ENCODE data around the gene DHRS3. TPM values are rescaled to one million over a fixed set of nuclear protein-coding genes. Genes with fewer than 3 reads are reported as not detected.
A peak's percentile ranks its signal among the peaks of the same experiment; 100 is the strongest.

The DHRS3 gene
- total and polyA plus RNA-seq, 2 of the 13 experiments (the other 11 are each of a cell fraction or from before 2014, with no cell fraction given) = 48.5 to 90.5 TPM

- TF ChIP-seq ZNF724P (CRISPR knock-in tag; IDR thresholded peaks at IDR 0.05; ENCODE audit: borderline replicate concordance) = no peak
- no peak for TF ChIP-seq RNF219 (CRISPR knock-in tag; IDR thresholded peaks at IDR 0.05)
- TF ChIP-seq HOXD1 (CRISPR knock-in tag; IDR thresholded peaks at IDR 0.05) = 0 out of 2 replicates have a peak, but pooled peaks have one; percentile 31
- no peak for TF ChIP-seq SOX6 (IDR thresholded peaks at IDR 0.05)
- peak; percentile 89 for TF ChIP-seq SOX6 (CRISPR knock-in tag; IDR thresholded peaks at IDR 0.05)
- no peak for TF ChIP-seq PRPF4 (IDR thresholded peaks at IDR 0.05; ENCODE audit: low read depth, low read length, poor library complexity, severe bottlenecking)
- no peak for TF ChIP-seq ZBTB8A (CRISPR knock-in tag; IDR thresholded peaks at IDR 0.05; ENCODE audit: borderline replicate concordance, low read depth)
- TF ChIP-seq KMT2A (CRISPR knock-in tag; IDR thresholded peaks at IDR 0.05) = no peak
- no peak for TF ChIP-seq ZNF253 (CRISPR knock-in tag; IDR thresholded peaks at IDR 0.05; ENCODE audit: borderline replicate concordance)
- peak; percentile 51; the same call in 1 of the 2 replicates for TF ChIP-seq HNF4G (IDR thresholded peaks at IDR 0.05; ENCODE audit: borderline replicate concordance, low read depth, low read length)
- no peak for TF ChIP-seq HNF4G (CRISPR knock-in tag; IDR thresholded peaks at IDR 0.05; ENCODE audit: borderline replicate concordance, low read depth)
- TF ChIP-seq ZNF816 (CRISPR knock-in tag; IDR thresholded peaks at IDR 0.05; ENCODE audit: borderline replicate concordance) = no peak
- TF ChIP-seq HES4 (CRISPR knock-in tag; IDR thresholded peaks at IDR 0.05; ENCODE audit: borderline replicate concordance) = no peak
- no peak for TF ChIP-seq ZNF572 (CRISPR knock-in tag; IDR thresholded peaks at IDR 0.05)
- peak; percentile 86 for TF ChIP-seq NR2F2 (IDR thresholded peaks at IDR 0.05; ENCODE audit: borderline replicate concordance, low read depth)
- TF ChIP-seq HNF1A (IDR thresholded peaks at IDR 0.05; ENCODE audit: low read depth) = no peak
- TF ChIP-seq HNF1A (CRISPR knock-in tag; IDR thresholded peaks at IDR 0.05; ENCODE audit: borderline replicate concordance) = peak; percentile 32; the same call in 1 of the 2 replicates
- TF ChIP-seq SKI (IDR thresholded peaks at IDR 0.05; ENCODE audit: partially characterized antibody) = peak; percentile 26
- no peak for TF ChIP-seq CENPBD1 (CRISPR knock-in tag; IDR thresholded peaks at IDR 0.05; ENCODE audit: borderline replicate concordance, low read depth)
- no peak for TF ChIP-seq ZBTB20 (CRISPR knock-in tag; IDR thresholded peaks at IDR 0.05; ENCODE audit: borderline replicate concordance, low read depth)
- TF ChIP-seq ARID3A (IDR thresholded peaks at IDR 0.05; ENCODE audit: low read depth, low read length) = no peak
- no peak for TF ChIP-seq ZNF232 (CRISPR knock-in tag; IDR thresholded peaks at IDR 0.05; ENCODE audit: borderline replicate concordance)
- no peak for TF ChIP-seq FOXA1 (IDR thresholded peaks at IDR 0.05)
- TF ChIP-seq FOXA1 (CRISPR knock-in tag; IDR thresholded peaks at IDR 0.05) = peak; percentile 85
Measured at GRCh38 chr1:12654657-12655056, 36.6 kb upstream of the DHRS3 start (continued).
